ENCODE data around the gene SH3GL3.

GRCh38 chr15:83574345-83574744 is 127.2 kb downstream of the SH3GL3 start:
- TF ChIP-seq CTCF (IDR thresholded peaks at IDR 0.05) (no peak), POLR2A (IDR thresholded peaks at IDR 0.05) (no peak)

All from Peyer's patch (tissue), 4 donors.